ENCODE data around the gene TTLL10.

- TF ChIP-seq POLR2A (IDR thresholded peaks at IDR 0.05; ENCODE audit: low read length) (no peak), GATA1 (IDR thresholded peaks at IDR 0.05; ENCODE audit: low read depth, low read length) (no peak)
Measured at GRCh38 chr1:1173061-1173792, 453 bp upstream of the TTLL10 start.
